HG03575 (cell line): ENCODE results near the gene GLOD4.

Experiments used
- ATAC-seq: cut with Tn5 transposase; IDR thresholded peaks from one replicate; pipeline ENCODE4 v1.9.1; 2021; ENCODE audit not compliant: unreplicated experiment, insufficient number of reproducible peaks, low FRiP score; ENCODE audit errors: extremely low read depth

The GLOD4 gene

DNA sequence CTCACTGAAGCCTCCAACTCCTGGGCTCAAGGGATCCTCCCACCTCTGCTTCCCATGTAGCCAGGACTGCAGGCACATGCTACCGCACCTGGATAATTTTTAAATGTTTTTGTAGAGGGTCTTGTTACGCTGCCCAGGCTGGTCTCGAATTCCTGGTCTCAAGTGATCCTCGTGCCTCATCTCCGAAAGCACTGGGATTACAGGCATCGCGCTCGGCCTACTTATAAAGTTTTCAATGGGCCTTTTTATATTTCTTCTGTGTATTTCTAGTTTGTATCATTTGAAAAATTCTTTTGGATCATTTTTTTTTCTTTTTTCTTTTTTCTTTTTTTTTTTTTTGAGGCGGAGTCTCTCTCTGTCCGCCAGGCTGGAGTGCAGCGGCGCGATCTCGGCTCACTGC, 57.0 kb downstream of the GLOD4 start:
- no peak for ATAC-seq

DNA sequence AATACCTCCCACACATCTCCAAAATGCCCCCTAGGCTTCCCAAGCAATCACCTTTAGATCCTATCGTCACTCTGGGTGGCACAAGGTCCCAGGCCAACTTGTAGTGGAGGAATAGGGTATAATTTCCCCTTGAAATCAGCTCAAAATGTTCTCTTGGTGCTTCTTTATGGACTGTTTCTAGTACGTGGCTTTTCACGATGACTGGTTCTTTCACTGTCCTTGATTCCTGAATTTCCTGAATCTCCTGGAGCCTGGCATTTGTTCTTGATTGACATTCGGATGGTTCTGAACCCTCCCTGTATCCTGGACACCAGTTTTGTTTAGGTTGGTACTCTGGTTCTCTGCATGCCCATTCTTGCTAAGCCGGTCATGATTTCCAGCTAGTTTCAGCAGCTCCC, 60.5 kb downstream of the GLOD4 start:
- ATAC-seq = no peak

DNA sequence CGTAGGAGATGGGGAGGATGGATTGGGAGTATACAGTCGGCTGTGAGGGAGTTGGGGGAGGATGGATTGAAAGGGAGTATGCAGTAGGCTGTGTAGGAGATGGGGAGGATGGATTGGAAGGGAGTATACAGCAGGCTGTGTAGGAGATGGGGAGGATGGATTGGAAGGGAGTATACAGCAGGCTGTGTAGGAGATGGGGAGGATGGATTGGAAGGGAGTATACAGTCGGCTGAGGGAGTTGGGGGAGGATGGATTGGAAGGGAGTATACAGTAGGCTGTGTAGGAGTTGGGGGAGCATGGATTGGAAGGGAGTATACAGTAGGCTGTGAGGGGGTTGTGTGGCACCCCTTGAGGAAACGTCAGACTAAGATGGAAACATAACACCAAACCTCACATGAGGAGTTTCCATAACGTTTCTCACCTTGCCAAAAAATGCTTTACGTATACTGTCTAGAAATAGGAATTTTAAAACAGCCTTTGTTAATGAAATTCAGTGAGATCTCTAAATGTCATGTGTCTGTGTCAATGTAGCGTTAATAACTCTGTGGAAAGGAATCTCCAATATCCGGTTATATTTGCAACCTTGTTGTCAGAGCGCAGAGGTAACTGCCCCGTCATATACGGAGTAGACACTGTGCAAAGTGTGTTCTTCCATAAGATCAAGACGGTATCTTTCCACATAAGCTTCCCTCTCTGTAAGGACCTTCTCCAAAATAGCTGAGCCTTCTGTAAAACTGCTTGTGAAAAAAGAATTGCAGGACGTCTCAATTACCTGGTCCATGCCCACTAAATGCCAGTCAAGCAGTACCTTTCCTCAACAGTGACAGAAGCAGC, 61.2 kb downstream of the GLOD4 start:
- no peak for ATAC-seq

DNA sequence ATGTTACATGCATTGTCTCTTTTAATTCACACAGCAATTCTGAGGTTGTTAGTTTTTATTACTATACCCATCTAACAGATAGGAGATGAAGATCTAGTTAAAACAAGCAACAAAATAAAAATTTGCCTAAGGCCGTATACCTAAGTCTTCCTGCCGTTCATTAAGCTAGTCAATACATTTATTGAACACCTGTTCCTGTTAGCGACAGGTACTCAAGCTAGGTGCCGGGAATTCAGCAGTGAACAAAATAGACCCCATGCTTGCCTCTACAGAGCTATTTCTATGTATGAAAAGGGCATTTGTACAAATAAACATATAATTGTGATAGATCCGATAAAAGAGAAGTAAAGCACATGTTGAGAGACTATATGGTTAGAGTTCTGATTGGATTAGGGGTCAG, 64.0 kb downstream of the GLOD4 start:
- no peak for ATAC-seq
